NCI-H460 (cell line): Measurements from ENCODE around the gene NSUN5. TPM values are rescaled to one million over a fixed set of nuclear protein-coding genes. Genes with fewer than 3 reads are reported as not detected.
"Not testable (repeated sequence)": the region's sequence is repeated elsewhere in the genome, so short reads cannot be mapped to it uniquely, and the experiment has no call there.

Experiments used
- DNase-seq: peaks from one replicate; pipeline ENCODE4 v3.0.0-alpha.2; 2016; ENCODE audit warnings: low read depth; ENCODE audit errors: extremely low read depth
- small RNA-seq, 2 experiments: library from RNA; depleted of rRNA; stranded (forward); fragments of <200 nt; gene quantifications; one replicate each; pipeline ENCODE3, GENCODE V24; 2014
- total RNA-seq: library from RNA; depleted of rRNA; stranded (reverse); fragments of >200 nt; shearing (Covaris generic); gene quantifications from 2 replicates; pipeline ENCODE4 v1.2.3, GENCODE V29; 2014; rRNA removed

NSUN5 gene
- total RNA-seq, 1 experiment from 2014 or later: 66.5 TPM

DNA sequence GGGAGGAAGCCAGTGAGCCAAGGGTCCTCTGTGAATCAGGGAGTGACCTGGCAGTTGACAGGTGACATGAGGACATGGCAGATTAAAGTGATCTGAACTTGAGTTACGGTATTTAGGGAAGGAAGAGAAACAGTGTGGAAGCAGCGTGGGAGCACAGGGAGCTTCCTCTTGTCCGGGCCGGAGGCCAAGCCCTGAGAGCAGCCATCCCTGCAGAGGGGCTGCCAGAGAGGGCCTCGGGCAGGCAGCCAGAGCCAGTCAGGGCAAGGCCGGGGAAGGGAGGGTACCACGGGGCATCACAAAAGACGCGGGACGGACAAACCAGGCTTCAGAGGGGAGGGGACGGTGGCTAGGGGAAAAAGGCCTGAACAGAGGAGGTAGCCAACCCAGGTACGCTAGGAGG is 8.8 kb downstream of the NSUN5 start:
- DNase-seq: not testable (repeated sequence)

GRCh38 chr7:73297706-73298105 is 10.9 kb downstream of the NSUN5 start:
- DNase-seq: not testable (repeated sequence)

DNA sequence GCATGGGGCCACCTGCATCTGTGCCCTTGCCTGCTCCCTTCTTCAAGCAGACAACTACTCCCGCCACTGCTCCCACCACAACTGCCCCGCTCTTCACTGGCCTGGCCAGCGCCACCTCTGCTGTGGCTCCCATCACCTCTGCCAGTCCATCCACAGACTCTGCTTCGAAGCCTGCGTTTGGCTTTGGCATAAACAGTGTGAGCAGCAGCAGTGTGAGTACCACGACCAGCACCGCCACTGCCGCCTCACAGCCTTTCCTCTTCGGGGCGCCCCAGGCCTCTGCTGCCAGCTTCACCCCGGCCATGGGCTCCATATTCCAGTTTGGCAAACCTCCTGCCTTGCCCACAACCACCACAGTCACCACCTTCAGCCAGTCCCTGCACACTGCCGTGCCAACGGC is 11.4 kb downstream of the NSUN5 start:
- not testable (repeated sequence) for DNase-seq

- DNase-seq: not testable (repeated sequence)
Measured at GRCh38 chr7:73277210-73277609, 31.4 kb downstream of the NSUN5 start.

DNA sequence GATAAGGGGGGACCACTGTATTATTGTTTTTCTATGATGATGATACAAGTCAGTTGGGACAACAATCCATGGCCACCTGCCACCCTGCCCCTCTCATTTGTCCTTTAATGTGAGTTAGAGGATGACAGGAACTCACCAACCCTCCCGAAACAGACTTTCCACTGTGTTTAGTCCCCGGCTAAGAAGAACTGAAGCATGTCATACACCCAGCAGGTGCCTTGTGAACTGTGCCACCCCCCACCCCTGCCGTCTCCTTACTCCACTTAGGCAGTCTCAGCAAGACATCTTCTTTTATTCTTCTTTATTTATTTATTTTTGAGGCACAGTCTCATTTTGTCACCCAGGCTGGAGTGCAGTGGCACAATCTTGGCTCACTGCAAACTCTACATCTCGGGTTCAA is 40.8 kb downstream of the NSUN5 start:
- DNase-seq: not testable (repeated sequence)

DNA sequence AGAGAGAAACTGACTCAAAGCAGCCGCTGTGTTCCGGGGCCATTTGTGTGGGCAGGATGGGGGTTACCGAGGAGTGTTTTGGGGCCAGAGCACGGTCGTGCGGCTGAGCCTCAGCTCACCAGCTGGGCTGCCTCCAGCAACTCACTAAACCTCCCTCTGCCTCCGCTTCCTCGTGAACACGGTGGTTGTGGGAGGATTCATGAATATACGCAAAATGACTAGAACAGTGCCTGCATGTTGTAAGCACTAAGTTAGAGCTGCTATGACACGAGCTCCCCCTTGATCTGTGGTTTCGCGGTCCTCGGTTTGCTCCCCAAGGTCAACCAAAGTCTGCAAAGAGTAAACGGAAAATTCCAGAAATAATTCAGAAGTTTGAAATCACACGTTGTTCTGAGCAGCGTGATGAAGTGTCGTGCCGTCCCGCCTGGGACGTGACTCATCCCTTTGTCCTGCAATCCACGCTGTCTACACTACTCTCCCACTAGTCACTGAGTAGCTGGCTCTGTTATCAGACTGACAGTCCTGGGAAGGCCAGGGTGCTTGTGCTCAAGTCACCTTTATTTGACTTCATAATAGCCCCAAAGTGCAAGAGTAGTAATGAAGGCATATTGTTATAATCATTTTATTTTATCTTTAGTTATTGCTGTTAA is 41.8 kb downstream of the NSUN5 start:
- not testable (repeated sequence) for DNase-seq

DNA sequence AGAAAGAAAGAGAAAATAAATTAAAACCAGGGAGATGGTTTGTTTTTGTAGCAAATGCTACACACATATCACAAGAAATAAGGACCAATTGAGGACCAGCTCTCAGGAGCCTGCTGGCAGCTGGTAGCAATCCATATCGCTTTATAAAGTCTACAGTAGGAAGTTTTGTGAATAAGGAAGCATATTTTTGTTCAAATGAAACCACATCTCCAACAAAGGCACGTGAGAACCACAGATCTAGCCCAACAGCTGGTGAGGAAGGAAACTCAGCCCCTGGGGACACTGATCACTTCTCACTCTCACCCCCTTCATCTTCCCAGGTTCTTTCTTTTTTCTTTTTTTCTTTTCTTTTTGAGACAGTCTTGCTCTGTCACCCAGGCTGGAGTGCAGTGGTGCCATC is 46.2 kb downstream of the NSUN5 start:
- not testable (repeated sequence) for DNase-seq

Small RNAs within 50 kb of the gene (small RNA-seq; reads per million reads assigned to genes)
- 0 reads per million in 2 experiments for gene RNU6-1080P

Other genes with a start within 250 kb of the NSUN5 start
- gene SPDYE9, start 222.8 kb downstream of the NSUN5 start, total RNA-seq: 0.54 and 0.55 TPM in 2 replicates
- gene TRIM50, start 19.3 kb upstream of the NSUN5 start, total RNA-seq: 0.17 and 0.47 TPM in 2 replicates
- 0.17 TPM in 1 of 2 replicates, not detected in the other for gene FKBP6, start 19.3 kb upstream of the NSUN5 start, total RNA-seq
- 5.0 and 5.7 TPM in 2 replicates for gene FZD9, start 125.0 kb upstream of the NSUN5 start, total RNA-seq
- gene BAZ1B, start 213.5 kb upstream of the NSUN5 start, total RNA-seq: 72.0 and 81.9 TPM in 2 replicates
- gene BCL7B, start 248.9 kb upstream of the NSUN5 start, total RNA-seq: 34.0 and 39.2 TPM in 2 replicates